ENCODE results near the gene FCHSD2. TPM values are rescaled to one million over a fixed set of nuclear protein-coding genes. Genes with fewer than 3 reads are reported as not detected.
A peak's percentile ranks its signal among the peaks of the same experiment; 100 is the strongest.

FCHSD2 gene
- total RNA-seq, 4 donors from 2014 or later: 6.7 to 95.7 (median 10.2) TPM

DNA sequence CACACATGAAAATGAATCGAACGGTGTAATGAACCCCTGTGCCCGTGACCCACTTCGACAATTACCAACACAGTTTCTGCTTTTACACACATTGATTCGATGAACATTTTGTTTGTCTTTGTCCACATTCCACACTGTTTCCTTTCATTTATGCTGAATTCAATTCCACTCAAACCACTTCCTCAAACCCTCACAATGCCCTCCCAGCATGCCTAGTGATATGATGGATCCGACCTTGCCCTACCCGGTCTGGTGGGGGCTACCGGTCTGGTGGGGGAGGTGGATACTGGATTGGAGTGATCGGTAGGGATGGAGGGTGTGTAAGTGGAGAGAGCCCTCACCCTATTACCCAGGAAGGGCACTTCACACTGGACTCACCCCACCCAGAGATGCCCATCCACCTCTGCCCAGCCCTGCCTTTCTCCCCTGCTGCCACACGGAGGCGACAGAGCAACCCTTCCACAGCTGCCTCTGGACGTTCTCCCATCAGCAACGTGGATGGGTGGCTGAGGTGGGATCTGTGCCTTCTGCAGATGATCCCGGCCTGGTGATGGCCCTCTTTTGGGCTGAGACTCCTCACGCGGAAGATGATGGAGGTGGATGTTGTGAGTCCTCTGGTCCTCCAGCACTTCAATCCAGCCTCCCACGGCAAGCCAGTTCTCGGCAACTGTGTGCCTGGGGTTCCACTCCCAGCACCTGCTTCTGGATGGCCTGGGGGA lies 43.0 kb upstream of the FCHSD2 start:
- Histone ChIP-seq H3K27me3 (no peaks in the 10 kb centered on the region), H3K4me3 (no peak overlapping the region), H3K9me3 (no peaks in the 10 kb centered on the region), H3K36me3 (no peaks in the 10 kb centered on the region), H3K4me1 (peaks cover 0 to 33% (median 3%) of the 10 kb centered on the region in 4 donors), H3K27ac (peak overlapping the region in 2 of 4 donors; percentile 2 to 3)
- TF ChIP-seq POLR2A (IDR thresholded peaks at IDR 0.05) (no peak), CTCF (IDR thresholded peaks at IDR 0.05) (peak; percentile 59 to 95 (median 86))
- peak; percentile 60 to 87 (median 86) for DNase-seq

- peaks cover 0 to 34% (median 2%) of the 10 kb centered on the region in 4 donors for H3K4me1 ChIP-seq
- TF ChIP-seq POLR2A (IDR thresholded peaks at IDR 0.05): no peak
- peak in 3 of 6 experiments; percentile 51 to 54 (median 52) for TF ChIP-seq CTCF (IDR thresholded peaks at IDR 0.05)
Observed at GRCh38 chr11:73182824-73183321, 40.8 kb upstream of the FCHSD2 start.

GRCh38 chr11:73178681-73179080 lies 36.6 kb upstream of the FCHSD2 start:
- no peaks in the 10 kb centered on the region for H3K27me3 ChIP-seq
- TF ChIP-seq POLR2A (IDR thresholded peaks at IDR 0.05): no peak
- TF ChIP-seq CTCF (IDR thresholded peaks at IDR 0.05): no peak
- H3K4me1 ChIP-seq: peaks cover 0 to 28% (median 10%) of the 10 kb centered on the region in 4 donors
- no peaks in the 10 kb centered on the region for H3K9me3 ChIP-seq
- no peak overlapping the region for H3K4me3 ChIP-seq
- DNase-seq: no peak
- no peaks in the 10 kb centered on the region for H3K36me3 ChIP-seq
- no peak overlapping the region for H3K27ac ChIP-seq

More at GRCh38 chr11:73182824-73183321, 40.8 kb upstream of the FCHSD2 start:
- Histone ChIP-seq H3K4me3 (no peak overlapping the region), H3K27me3 (no peaks in the 10 kb centered on the region), H3K9me3 (no peaks in the 10 kb centered on the region), H3K27ac (peak overlapping the region in 2 of 4 donors; percentile 58 to 78), H3K36me3 (no peaks in the 10 kb centered on the region)
- DNase-seq: peak in 2 of 3 donors; percentile 74 to 84

DNA sequence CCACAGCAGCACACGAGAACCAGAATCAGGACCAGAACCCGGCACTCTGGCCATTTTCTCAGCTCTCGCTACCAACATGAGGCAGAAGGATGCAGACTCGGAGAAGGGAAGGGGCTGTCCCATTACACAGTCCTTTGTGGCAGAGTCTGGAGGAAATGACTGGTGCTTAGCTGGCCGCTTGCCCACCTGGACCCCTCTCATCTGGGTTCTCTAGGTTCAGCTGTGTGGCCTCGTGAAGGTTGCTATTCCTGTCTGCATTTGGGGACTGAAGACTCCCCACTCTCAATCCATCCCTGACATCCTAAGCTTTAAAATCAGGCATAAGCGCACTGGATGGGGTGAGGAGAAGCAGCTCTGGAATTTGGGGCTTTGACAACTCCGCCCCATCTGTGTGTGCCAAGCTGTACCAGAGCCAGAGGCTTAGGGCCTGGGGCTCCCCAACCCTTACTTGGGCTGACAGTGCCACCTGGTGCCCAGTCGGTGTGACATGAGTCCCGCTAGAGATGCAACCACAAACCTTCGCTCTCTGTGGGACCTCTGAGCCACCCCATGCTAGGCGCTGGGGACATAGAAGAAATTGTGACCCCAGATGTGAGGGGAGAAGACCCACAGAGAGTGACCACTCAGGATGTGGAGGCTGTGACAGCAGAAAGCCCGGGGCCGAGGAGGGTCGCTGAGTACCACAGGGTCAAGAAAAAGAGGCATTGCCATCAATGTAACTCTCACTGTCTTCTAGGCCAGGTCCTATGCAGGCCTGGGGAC lies 35.8 kb upstream of the FCHSD2 start:
- Histone ChIP-seq H3K9me3 (no peaks in the 10 kb centered on the region), H3K27ac (peak overlapping the region in 3 of 4 donors; percentile 19 to 57 (median 29)), H3K27me3 (no peaks in the 10 kb centered on the region), H3K4me1 (peaks cover 0 to 21% (median 10%) of the 10 kb centered on the region in 4 donors), H3K36me3 (no peaks in the 10 kb centered on the region), H3K4me3 (no peak overlapping the region)
- no peak for TF ChIP-seq POLR2A (IDR thresholded peaks at IDR 0.05)
- TF ChIP-seq CTCF (IDR thresholded peaks at IDR 0.05): peak; percentile 70 to 89 (median 86)
- DNase-seq: peak; percentile 80 to 91 (median 83)

DNA sequence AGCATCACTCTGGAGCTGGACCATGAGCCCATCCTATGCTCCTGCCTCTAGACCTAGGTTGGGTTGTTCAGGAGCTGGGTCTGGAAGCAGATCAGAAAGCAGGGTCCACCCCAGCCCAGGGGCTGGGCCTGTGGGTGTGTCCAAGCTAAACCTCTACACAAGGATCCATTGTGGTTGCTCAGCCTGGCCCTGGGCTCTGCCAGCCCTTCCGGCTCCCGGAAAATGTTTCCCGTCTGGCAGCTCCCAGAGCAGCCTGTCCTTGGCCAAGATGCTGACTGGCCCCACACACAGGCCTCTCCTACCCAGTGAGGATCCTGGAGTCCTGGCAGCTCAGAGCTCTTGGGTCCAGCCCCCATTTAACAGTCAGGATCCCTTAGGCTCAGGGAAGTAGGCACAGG lies 35.3 kb upstream of the FCHSD2 start:
- no peaks in the 10 kb centered on the region for H3K36me3 ChIP-seq
- H3K4me3 ChIP-seq: no peak overlapping the region
- no peak for DNase-seq
- peaks cover 0 to 17% (median 10%) of the 10 kb centered on the region in 4 donors for H3K4me1 ChIP-seq
- H3K9me3 ChIP-seq: no peaks in the 10 kb centered on the region
- peak overlapping the region in 3 of 4 donors; percentile 19 to 57 (median 29) for H3K27ac ChIP-seq
- no peaks in the 10 kb centered on the region for H3K27me3 ChIP-seq
- no peak for TF ChIP-seq CTCF (IDR thresholded peaks at IDR 0.05)
- TF ChIP-seq POLR2A (IDR thresholded peaks at IDR 0.05): no peak
